CD4-positive, alpha-beta T cell (primary cell): Measurements from ENCODE around the gene TTLL3. TPM values are rescaled to one million over a fixed set of nuclear protein-coding genes. Genes with fewer than 3 reads are reported as not detected.
A peak's percentile ranks its signal among the peaks of the same experiment; 100 is the strongest.

ENCODE experiments used
- ATAC-seq: fragments of 200-7000 bp; cut with Tn5 transposase; one replicate; pipeline ENCODE4 v1.10.0; 2022; ENCODE audit warnings: mild to moderate bottlenecking; ENCODE audit not compliant: poor library complexity
- CTCF ChIA-PET: fragments of 350-600 bp; sonication (Branson Sonifier 250); formaldehyde crosslinking; loops from one replicate; lab custom pipeline; 2021; ENCODE audit warnings: antibody characterized with exemption, inconsistent platforms; lab: Charles Lee
- POLR2A ChIA-PET: fragments of 350-600 bp; sonication (Branson Sonifier 250); formaldehyde crosslinking; loops from one replicate; lab custom pipeline; 2021; ENCODE audit warnings: antibody characterized with exemption, inconsistent platforms; lab: Charles Lee
- DNase-seq, 14 experiments: peaks; one replicate each; pipeline ENCODE4 v3.0.0-alpha.2; 2013 to 2020; ENCODE audit warnings: mixed read lengths in 2 of 14
- H3K27ac ChIP-seq, 2 donors: one replicate each; pipeline versions ENCODE4 v1.5.1 to v1.7.0; 2013; ENCODE audit warnings: low read length in 2 of 2, low read depth in 1 of 2, mild to moderate bottlenecking in 1 of 2
- H3K27me3 ChIP-seq, 2 experiments: 1 replicate in 1 of 2; 2 replicates in 1 of 2; pipeline versions ENCODE4 v1.6.1 to v1.7.0; 2013; ENCODE audit warnings: low read length in 2 of 2, control low read depth in 1 of 2, mild to moderate bottlenecking in 1 of 2, moderate library complexity in 1 of 2; ENCODE audit not compliant: insufficient read depth in 2 of 2, control insufficient read depth in 1 of 2
- H3K36me3 ChIP-seq: one replicate; pipeline ENCODE4 v1.6.1; 2013; ENCODE audit warnings: low read length, control low read depth; ENCODE audit not compliant: insufficient read depth
- H3K4me1 ChIP-seq: one replicate; pipeline ENCODE4 v1.6.1; 2013; ENCODE audit warnings: low read length, control low read depth; ENCODE audit not compliant: insufficient read depth
- H3K4me3 ChIP-seq: one replicate; pipeline ENCODE4 v1.5.1; 2013; ENCODE audit warnings: mild to moderate bottlenecking, low read length, moderate library complexity
- H3K9me3 ChIP-seq, 2 experiments: 1 replicate in 1 of 2; 2 replicates in 1 of 2; pipeline versions ENCODE4 v1.6.1 to v1.7.0; 2013; ENCODE audit warnings: low read length in 2 of 2, mild to moderate bottlenecking in 2 of 2, control low read depth in 1 of 2, moderate library complexity in 1 of 2; ENCODE audit not compliant: control insufficient read depth in 1 of 2, insufficient read depth in 1 of 2
- H3K27ac Mint-ChIP-seq: one replicate; pipeline ENCODE4 v1.8.0; 2020; ENCODE audit warnings: mixed read lengths
- H3K27me3 Mint-ChIP-seq: one replicate; pipeline ENCODE4 v1.8.0; 2021; ENCODE audit warnings: mixed read lengths
- H3K36me3 Mint-ChIP-seq: one replicate; pipeline ENCODE4 v1.8.0; 2021; ENCODE audit warnings: low read depth, mixed read lengths
- H3K4me1 Mint-ChIP-seq: one replicate; pipeline ENCODE4 v1.8.0; 2021; ENCODE audit warnings: low read depth, mixed read lengths
- H3K4me3 Mint-ChIP-seq: one replicate; pipeline ENCODE4 v1.8.0; 2020; ENCODE audit warnings: mild to moderate bottlenecking, mixed read lengths
- H3K9me3 Mint-ChIP-seq: one replicate; pipeline ENCODE4 v1.8.0; 2020; ENCODE audit warnings: mixed read lengths
- CTCF ChIP-seq: fragments of 200-600 bp; IDR thresholded peaks from one replicate; pipeline ENCODE4 v1.8.0; 2022; ENCODE audit warnings: antibody characterized with exemption, mild to moderate bottlenecking
- intact Hi-C, 2 experiments: fragments of 100-400 bp; cut with DNase I in 1 of 2; cut with micrococcal nuclease in 1 of 2; formaldehyde crosslinking; loops; one replicate each; pipeline versions ENCODE4 v1.15.1 to v1.9.0; 2023 to 2025; cut with DNase I, micrococcal nuclease
- total RNA-seq, 174 experiments: library from RNA in 2 of 174; stranded (reverse) in 2 of 174; gene quantifications; one replicate each; pipeline ENCODE4 v1.2.3 and lab custom pipeline; 2021 to 2026

TTLL3 gene
- total RNA-seq, 2 experiments from 2014 or later, result 50.5 to 58.6 TPM

- Mint-ChIP-seq H3K4me1 (peaks cover 55% of the 10 kb centered on the region), H3K4me3 (peak overlapping the region; percentile 54), H3K36me3 (peaks cover 70% of the 10 kb centered on the region), H3K27me3 (no peaks in the 10 kb centered on the region), H3K27ac (peak overlapping the region; percentile 44), H3K9me3 (no peaks in the 10 kb centered on the region)
- Histone ChIP-seq H3K4me3 (no peak overlapping the region), H3K4me1 (peaks cover 31% of the 10 kb centered on the region), H3K9me3 (no peaks in the 10 kb centered on the region), H3K27ac (no peak overlapping the region), H3K36me3 (peaks cover 73% of the 10 kb centered on the region), H3K27me3 (no peaks in the 10 kb centered on the region)
- ATAC-seq (no peak), DNase-seq (no peak)
- intact Hi-C loops, result no loop called here
- no peak for TF ChIP-seq CTCF
- ChIA-PET CTCF (no interaction called here), POLR2A (no interaction called here)
Observed at GRCh38 chr3:9787714-9788113, 22.3 kb upstream of the TTLL3 start.

- Histone ChIP-seq H3K9me3 (no peaks in the 10 kb centered on the region), H3K4me1 (peaks cover 60% of the 10 kb centered on the region), H3K36me3 (peaks cover 58% of the 10 kb centered on the region), H3K27me3 (no peaks in the 10 kb centered on the region), H3K27ac (no peak overlapping the region), H3K4me3 (peak overlapping the region; percentile 99)
- ATAC-seq (no peak), DNase-seq (no peak)
- TF ChIP-seq CTCF, result no peak
- CTCF ChIA-PET, result interaction anchor here (1.1 kb wide), 1 partner anchor 41 kb away, joined by 3 read pairs; the partner anchor contains the start of gene OGG1
- intact Hi-C loops, result loop anchor here (5.0 to 10.0 kb wide), 5 partner anchors 51 to 531 kb away; partner anchors contain the start of genes BRPF1 (in 1 of the 2), EMC3 (in 1 of the 2), RPUSD3 (in 1 of the 2) and SEC13 (in 1 of the 2)
- POLR2A ChIA-PET, result interaction anchor here (0.5 to 2.7 kb wide), 4 partner anchors 26 to 460 kb away, joined by 3 to 26 read pairs (median 4); partner anchors contain the start of gene JAGN1
- Mint-ChIP-seq H3K27me3 (no peaks in the 10 kb centered on the region), H3K36me3 (peaks cover 76% of the 10 kb centered on the region), H3K9me3 (no peaks in the 10 kb centered on the region), H3K4me1 (peaks cover 75% of the 10 kb centered on the region), H3K27ac (peak overlapping the region; percentile 99), H3K4me3 (peak overlapping the region; percentile 99)
Observed at GRCh38 chr3:9791127-9791526, 18.9 kb upstream of the TTLL3 start.

GRCh38 chr3:9791790-9792404 lies 18.2 kb upstream of the TTLL3 start:
- Histone ChIP-seq H3K27ac (peak overlapping the region; percentile 95 to 98), H3K27me3 (no peaks in the 10 kb centered on the region), H3K36me3 (peaks cover 56% of the 10 kb centered on the region), H3K9me3 (no peaks in the 10 kb centered on the region), H3K4me1 (peaks cover 63% of the 10 kb centered on the region), H3K4me3 (peak overlapping the region; percentile 99)
- Mint-ChIP-seq H3K36me3 (peaks cover 73% of the 10 kb centered on the region), H3K4me1 (peaks cover 74% of the 10 kb centered on the region), H3K27me3 (no peaks in the 10 kb centered on the region), H3K9me3 (no peaks in the 10 kb centered on the region), H3K27ac (peak overlapping the region; percentile 99), H3K4me3 (peak overlapping the region; percentile 99)
- ChIA-PET CTCF (interaction anchor here (1.2 to 1.3 kb wide), 2 partner anchors 65 to 141 kb away, joined by 6 read pairs; partner anchors contain the start of gene CRELD1), POLR2A (interaction anchor here (0.9 to 2.7 kb wide), 22 partner anchors 11 to 529 kb away, joined by 3 to 64 read pairs (median 7); partner anchors contain the start of genes BRPF1, CAMK1, CRELD1 and EMC3)
- intact Hi-C loops, result loop anchor here (1.0 to 10.0 kb wide), 9 partner anchors 17 to 530 kb away; partner anchors contain the start of genes BRPF1 (in 2 of the 2), EMC3 (in 1 of the 2), MTMR14 (in 1 of the 2) and RPUSD3 (in 1 of the 2)
- TF ChIP-seq CTCF, result no peak
- no peak for ATAC-seq
- no peak for DNase-seq
